ENCODE measurements around the gene MTR. TPM values are rescaled to one million over a fixed set of nuclear protein-coding genes. Genes with fewer than 3 reads are reported as not detected.

Gene MTR
- total RNA-seq, 1 experiment from 2014 or later, result 35.4 TPM

- H3K27me3 ChIP-seq, result no peaks in the 10 kb centered on the region
- DNase-seq, result no peak
- no peaks in the 10 kb centered on the region for H3K4me1 ChIP-seq
- no peak overlapping the region for H3K27ac ChIP-seq
- H3K36me3 ChIP-seq, result no peaks in the 10 kb centered on the region
- no peaks in the 10 kb centered on the region for H3K9me3 ChIP-seq (replicated peaks)
- no peak overlapping the region for H3K4me3 ChIP-seq
Observed at GRCh38 chr1:236800623-236801022, 5.5 kb downstream of the MTR start.

GRCh38 chr1:236802264-236802663, 7.2 kb downstream of the MTR start:
- Histone ChIP-seq H3K27ac (no peak overlapping the region), H3K36me3 (0 out of 2 replicates have a peak, but pooled peaks cover 2% of the 10 kb centered on the region), H3K9me3 (replicated peaks) (no peaks in the 10 kb centered on the region), H3K27me3 (no peaks in the 10 kb centered on the region), H3K4me1 (no peaks in the 10 kb centered on the region), H3K4me3 (no peak overlapping the region)
- no peak for DNase-seq

GRCh38 chr1:236806634-236807033, 11.5 kb downstream of the MTR start:
- Histone ChIP-seq H3K27me3 (no peaks in the 10 kb centered on the region), H3K27ac (no peak overlapping the region), H3K36me3 (peaks cover 8% of the 10 kb centered on the region), H3K4me1 (no peaks in the 10 kb centered on the region), H3K4me3 (no peak overlapping the region), H3K9me3 (replicated peaks) (no peaks in the 10 kb centered on the region)
- DNase-seq, result no peak

- H3K4me3 ChIP-seq, result no peak overlapping the region
- H3K9me3 ChIP-seq (replicated peaks), result no peaks in the 10 kb centered on the region
- no peaks in the 10 kb centered on the region for H3K4me1 ChIP-seq
- no peak for DNase-seq
- H3K27me3 ChIP-seq, result no peaks in the 10 kb centered on the region
- H3K27ac ChIP-seq, result no peak overlapping the region
- peaks cover 20% of the 10 kb centered on the region for H3K36me3 ChIP-seq
Observed at GRCh38 chr1:236808005-236808404, 12.9 kb downstream of the MTR start.

GRCh38 chr1:236808564-236809130, 13.6 kb downstream of the MTR start:
- Histone ChIP-seq H3K4me1 (no peaks in the 10 kb centered on the region), H3K4me3 (no peak overlapping the region), H3K27ac (no peak overlapping the region), H3K27me3 (no peaks in the 10 kb centered on the region), H3K36me3 (peaks cover 22% of the 10 kb centered on the region), H3K9me3 (replicated peaks) (no peaks in the 10 kb centered on the region)
- DNase-seq, result no peak

GRCh38 chr1:236809148-236809547, 14.1 kb downstream of the MTR start:
- Histone ChIP-seq H3K4me1 (no peaks in the 10 kb centered on the region), H3K36me3 (peaks cover 26% of the 10 kb centered on the region), H3K27me3 (no peaks in the 10 kb centered on the region), H3K4me3 (no peak overlapping the region), H3K9me3 (replicated peaks) (no peaks in the 10 kb centered on the region), H3K27ac (no peak overlapping the region)
- DNase-seq, result peak in 1 of 2 experiments; percentile 3

- Histone ChIP-seq H3K36me3 (peaks cover 29% of the 10 kb centered on the region), H3K27me3 (no peaks in the 10 kb centered on the region)
- DNase-seq, result no peak
Observed at GRCh38 chr1:236810018-236810417, 14.9 kb downstream of the MTR start.

GRCh38 chr1:236812334-236813030, 17.4 kb downstream of the MTR start:
- DNase-seq, result no peak
- Histone ChIP-seq H3K27ac (no peak overlapping the region), H3K9me3 (replicated peaks) (no peaks in the 10 kb centered on the region), H3K4me1 (no peaks in the 10 kb centered on the region), H3K36me3 (peaks cover 32% of the 10 kb centered on the region), H3K4me3 (no peak overlapping the region), H3K27me3 (no peaks in the 10 kb centered on the region)

More at GRCh38 chr1:236810018-236810417, 14.9 kb downstream of the MTR start:
- no peak overlapping the region for H3K4me3 ChIP-seq
- no peaks in the 10 kb centered on the region for H3K4me1 ChIP-seq
- no peaks in the 10 kb centered on the region for H3K9me3 ChIP-seq (replicated peaks)
- no peak overlapping the region for H3K27ac ChIP-seq

- Histone ChIP-seq H3K9me3 (replicated peaks) (no peaks in the 10 kb centered on the region), H3K4me1 (no peaks in the 10 kb centered on the region), H3K27me3 (no peaks in the 10 kb centered on the region), H3K36me3 (peaks cover 37% of the 10 kb centered on the region), H3K4me3 (no peak overlapping the region), H3K27ac (no peak overlapping the region)
- DNase-seq, result no peak
Observed at GRCh38 chr1:236815941-236816340, 20.8 kb downstream of the MTR start.

GRCh38 chr1:236819856-236820255, 24.8 kb downstream of the MTR start:
- peaks cover 16% of the 10 kb centered on the region; the same call in 1 of the 2 replicates for H3K36me3 ChIP-seq

GRCh38 chr1:236821091-236821627, 26.1 kb downstream of the MTR start:
- Histone ChIP-seq H3K36me3 (peaks cover 20% of the 10 kb centered on the region; the same call in 1 of the 2 replicates), H3K9me3 (replicated peaks) (no peaks in the 10 kb centered on the region), H3K27ac (no peak overlapping the region), H3K27me3 (no peaks in the 10 kb centered on the region), H3K4me3 (no peak overlapping the region), H3K4me1 (no peaks in the 10 kb centered on the region)
- DNase-seq, result no peak

More at GRCh38 chr1:236819856-236820255, 24.8 kb downstream of the MTR start:
- no peak overlapping the region for H3K4me3 ChIP-seq
- no peaks in the 10 kb centered on the region for H3K4me1 ChIP-seq
- no peaks in the 10 kb centered on the region for H3K27me3 ChIP-seq
- H3K27ac ChIP-seq, result no peak overlapping the region
- DNase-seq, result no peak
- no peaks in the 10 kb centered on the region for H3K9me3 ChIP-seq (replicated peaks)

- Histone ChIP-seq H3K4me1 (no peaks in the 10 kb centered on the region), H3K9me3 (replicated peaks) (no peaks in the 10 kb centered on the region), H3K36me3 (peaks cover 23% of the 10 kb centered on the region; the same call in 1 of the 2 replicates), H3K27me3 (no peaks in the 10 kb centered on the region), H3K4me3 (no peak overlapping the region), H3K27ac (no peak overlapping the region)
- no peak for DNase-seq
Observed at GRCh38 chr1:236823559-236823958, 28.5 kb downstream of the MTR start.

- Histone ChIP-seq H3K4me1 (no peaks in the 10 kb centered on the region), H3K27ac (no peak overlapping the region), H3K36me3 (peaks cover 30% of the 10 kb centered on the region), H3K4me3 (no peak overlapping the region), H3K27me3 (no peaks in the 10 kb centered on the region), H3K9me3 (replicated peaks) (no peaks in the 10 kb centered on the region)
- no peak for DNase-seq
Observed at GRCh38 chr1:236829085-236829484, 34.0 kb downstream of the MTR start.

GRCh38 chr1:236830116-236830515, 35.0 kb downstream of the MTR start:
- peaks cover 28% of the 10 kb centered on the region for H3K36me3 ChIP-seq
- H3K27ac ChIP-seq, result no peak overlapping the region
- no peak for DNase-seq
- no peak overlapping the region for H3K4me3 ChIP-seq
- no peaks in the 10 kb centered on the region for H3K9me3 ChIP-seq (replicated peaks)
- H3K4me1 ChIP-seq, result no peaks in the 10 kb centered on the region
- no peaks in the 10 kb centered on the region for H3K27me3 ChIP-seq

GRCh38 chr1:236830560-236830959, 35.5 kb downstream of the MTR start:
- no peak for DNase-seq
- H3K36me3 ChIP-seq, result peaks cover 30% of the 10 kb centered on the region

More at GRCh38 chr1:236830560-236830959, 35.5 kb downstream of the MTR start:
- Histone ChIP-seq H3K9me3 (replicated peaks) (no peaks in the 10 kb centered on the region), H3K4me1 (no peaks in the 10 kb centered on the region), H3K27me3 (no peaks in the 10 kb centered on the region), H3K27ac (no peak overlapping the region), H3K4me3 (no peak overlapping the region)
